Measurements from ENCODE around the gene TDRD9. TPM values are rescaled to one million over a fixed set of nuclear protein-coding genes. Genes with fewer than 3 reads are reported as not detected.
A peak's percentile ranks its signal among the peaks of the same experiment; 100 is the strongest.

TDRD9 gene
- total RNA-seq, 1 donor from 2014 or later: 0.53 TPM

GRCh38 chr14:103890821-103891666 lies 37.2 kb upstream of the TDRD9 start:
- no peak for TF ChIP-seq CTCF (IDR thresholded peaks at IDR 0.05; ENCODE audit: insufficient read depth, low read length, severe bottlenecking)
- Histone ChIP-seq H3K4me3 (ENCODE audit: low read depth, low read length) (no peak overlapping the region), H3K36me3 (ENCODE audit: control insufficient read depth, insufficient read depth, low read length) (no peaks in the 10 kb centered on the region), H3K27me3 (ENCODE audit: control insufficient read depth, insufficient read depth, low read length) (peaks cover 3% of the 10 kb centered on the region)
- FAIRE-seq (peak; percentile 32), DNase-seq (ENCODE audit: low read depth) (no peak)

GRCh38 chr14:103891667-103892215 lies 36.5 kb upstream of the TDRD9 start:
- TF ChIP-seq CTCF (IDR thresholded peaks at IDR 0.05; ENCODE audit: insufficient read depth, low read length, severe bottlenecking): no peak
- FAIRE-seq: no peak
- DNase-seq (ENCODE audit: low read depth): no peak
- Histone ChIP-seq H3K27me3 (ENCODE audit: control insufficient read depth, insufficient read depth, low read length) (no peaks in the 10 kb centered on the region), H3K4me3 (ENCODE audit: low read depth, low read length) (no peak overlapping the region), H3K36me3 (ENCODE audit: control insufficient read depth, insufficient read depth, low read length) (no peaks in the 10 kb centered on the region)

- H3K4me3 ChIP-seq (ENCODE audit: low read depth, low read length): no peak overlapping the region
- no peak for FAIRE-seq
- no peaks in the 10 kb centered on the region for H3K36me3 ChIP-seq (ENCODE audit: control insufficient read depth, insufficient read depth, low read length)
- TF ChIP-seq CTCF (IDR thresholded peaks at IDR 0.05; ENCODE audit: insufficient read depth, low read length, severe bottlenecking): no peak
- H3K27me3 ChIP-seq (ENCODE audit: control insufficient read depth, insufficient read depth, low read length): no peaks in the 10 kb centered on the region
- DNase-seq (ENCODE audit: low read depth): no peak
Measured at GRCh38 chr14:103892247-103892646, 36.0 kb upstream of the TDRD9 start.

GRCh38 chr14:103894034-103894722 lies 34.1 kb upstream of the TDRD9 start:
- no peak for FAIRE-seq
- no peak overlapping the region for H3K4me3 ChIP-seq (ENCODE audit: low read depth, low read length)
- TF ChIP-seq CTCF (IDR thresholded peaks at IDR 0.05; ENCODE audit: insufficient read depth, low read length, severe bottlenecking): no peak
- no peaks in the 10 kb centered on the region for H3K36me3 ChIP-seq (ENCODE audit: control insufficient read depth, insufficient read depth, low read length)
- H3K27me3 ChIP-seq (ENCODE audit: control insufficient read depth, insufficient read depth, low read length): no peaks in the 10 kb centered on the region
- no peak for DNase-seq (ENCODE audit: low read depth)

- DNase-seq (ENCODE audit: low read depth) (no peak), FAIRE-seq (no peak)
- H3K4me3 ChIP-seq (ENCODE audit: low read depth, low read length): no peak overlapping the region
- TF ChIP-seq CTCF (IDR thresholded peaks at IDR 0.05; ENCODE audit: insufficient read depth, low read length, severe bottlenecking): no peak
- H3K36me3 ChIP-seq (ENCODE audit: control insufficient read depth, insufficient read depth, low read length): no peaks in the 10 kb centered on the region
- H3K27me3 ChIP-seq (ENCODE audit: control insufficient read depth, insufficient read depth, low read length): no peaks in the 10 kb centered on the region
Measured at GRCh38 chr14:103894723-103895059, 33.6 kb upstream of the TDRD9 start.
